ENCODE results near the gene CHRNA3.

The CHRNA3 gene

DNA sequence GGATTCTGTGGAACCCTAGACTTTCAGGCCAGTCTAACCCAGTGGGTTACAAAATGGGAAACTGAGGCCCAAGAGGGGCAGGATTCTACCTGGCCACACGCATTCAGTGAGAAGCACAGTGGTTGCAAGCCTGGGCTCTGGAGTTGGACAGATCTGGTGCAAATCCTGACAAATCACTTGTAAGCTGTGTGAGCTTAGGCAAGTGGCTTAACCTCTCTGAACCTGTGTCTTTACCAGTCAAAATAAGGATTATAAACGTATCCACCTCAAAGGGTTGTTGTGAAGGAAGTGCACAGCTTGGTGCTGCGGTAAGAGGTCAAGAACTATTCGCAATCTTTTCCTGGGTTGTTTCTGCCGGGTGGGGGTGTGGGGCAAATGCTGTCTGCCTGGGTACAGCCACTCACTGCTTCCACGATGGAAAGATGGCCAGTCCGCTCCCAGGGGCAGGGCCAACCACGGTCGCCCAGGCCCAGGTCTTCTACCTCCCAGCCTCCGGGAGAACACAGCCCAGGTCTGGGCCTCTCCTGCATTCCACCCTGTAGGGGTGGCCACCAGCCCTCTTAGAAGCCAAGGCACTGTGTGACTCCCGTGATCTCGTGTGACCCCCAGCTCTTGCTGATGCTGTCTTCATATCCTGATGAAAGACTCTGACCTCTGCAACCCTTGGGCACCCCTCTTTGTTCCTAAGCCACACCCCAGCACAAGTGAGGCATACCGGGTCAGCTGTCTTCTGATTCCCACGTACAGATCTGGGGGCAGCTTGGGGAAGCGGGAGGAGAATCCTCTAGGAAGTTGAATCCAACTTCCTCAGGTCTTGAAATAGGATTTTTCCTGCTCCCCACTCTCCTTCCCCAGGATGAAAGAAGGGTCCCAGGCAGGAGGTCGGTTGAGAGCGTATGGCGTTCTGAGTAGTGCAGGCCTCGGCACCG is 1.5 kb downstream of the CHRNA3 start:
- in situ Hi-C loops (cut with HindIII; ENCODE audit: low pct_ligation_motif_present, low sequenced_read_pairs) = no loop called here
- no peaks in the 10 kb centered on the region for H3K36me3 ChIP-seq (replicated peaks)
- TF ChIP-seq, protein P1, sequence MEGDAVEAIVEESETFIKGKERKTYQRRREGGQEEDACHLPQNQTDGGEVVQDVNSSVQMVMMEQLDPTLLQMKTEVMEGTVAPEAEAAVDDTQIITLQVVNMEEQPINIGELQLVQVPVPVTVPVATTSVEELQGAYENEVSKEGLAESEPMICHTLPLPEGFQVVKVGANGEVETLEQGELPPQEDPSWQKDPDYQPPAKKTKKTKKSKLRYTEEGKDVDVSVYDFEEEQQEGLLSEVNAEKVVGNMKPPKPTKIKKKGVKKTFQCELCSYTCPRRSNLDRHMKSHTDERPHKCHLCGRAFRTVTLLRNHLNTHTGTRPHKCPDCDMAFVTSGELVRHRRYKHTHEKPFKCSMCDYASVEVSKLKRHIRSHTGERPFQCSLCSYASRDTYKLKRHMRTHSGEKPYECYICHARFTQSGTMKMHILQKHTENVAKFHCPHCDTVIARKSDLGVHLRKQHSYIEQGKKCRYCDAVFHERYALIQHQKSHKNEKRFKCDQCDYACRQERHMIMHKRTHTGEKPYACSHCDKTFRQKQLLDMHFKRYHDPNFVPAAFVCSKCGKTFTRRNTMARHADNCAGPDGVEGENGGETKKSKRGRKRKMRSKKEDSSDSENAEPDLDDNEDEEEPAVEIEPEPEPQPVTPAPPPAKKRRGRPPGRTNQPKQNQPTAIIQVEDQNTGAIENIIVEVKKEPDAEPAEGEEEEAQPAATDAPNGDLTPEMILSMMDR (IDR thresholded peaks at IDR 0.05; ENCODE audit: low read depth, low read length, missing control alignments) = no peak
- H3K27me3 ChIP-seq (replicated peaks) = peaks cover 44% of the 10 kb centered on the region
- no peak overlapping the region for H3K27ac ChIP-seq
- no peak overlapping the region for H3K4me3 ChIP-seq (ENCODE audit: low read depth, low read length)
- no peak for DNase-seq

DNA sequence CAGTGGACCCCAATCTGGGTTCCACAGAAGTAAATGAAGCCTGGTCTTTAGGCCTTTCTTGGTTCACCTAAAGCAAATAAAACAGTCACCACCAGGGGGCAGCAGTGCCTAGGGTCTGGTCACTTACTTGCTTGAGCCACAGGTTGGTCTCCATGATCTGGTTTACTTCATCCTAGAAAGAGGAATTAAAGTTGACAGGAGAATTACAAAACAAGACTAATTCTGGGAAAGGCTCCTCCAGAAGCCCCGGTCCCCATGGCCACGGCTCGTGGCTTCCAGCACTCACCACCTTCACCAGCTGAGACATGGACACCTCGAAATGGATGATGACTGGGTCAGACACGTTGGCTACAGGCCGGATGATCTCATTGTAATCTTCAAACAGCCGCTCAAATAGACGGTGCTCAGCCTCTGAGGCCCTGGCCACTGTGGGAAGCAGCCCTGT is 2.3 kb downstream of the CHRNA3 start:
- DNase-seq = peak; percentile 83
- no peak overlapping the region for H3K27ac ChIP-seq
- TF ChIP-seq, protein P1 (IDR thresholded peaks at IDR 0.05; ENCODE audit: low read depth, low read length, missing control alignments) = peak; percentile 83
- no peak overlapping the region for H3K4me3 ChIP-seq (ENCODE audit: low read depth, low read length)
- in situ Hi-C loops (cut with HindIII; ENCODE audit: low pct_ligation_motif_present, low sequenced_read_pairs) = no loop called here
- peaks cover 39% of the 10 kb centered on the region for H3K27me3 ChIP-seq (replicated peaks)
- no peaks in the 10 kb centered on the region for H3K36me3 ChIP-seq (replicated peaks)

DNA sequence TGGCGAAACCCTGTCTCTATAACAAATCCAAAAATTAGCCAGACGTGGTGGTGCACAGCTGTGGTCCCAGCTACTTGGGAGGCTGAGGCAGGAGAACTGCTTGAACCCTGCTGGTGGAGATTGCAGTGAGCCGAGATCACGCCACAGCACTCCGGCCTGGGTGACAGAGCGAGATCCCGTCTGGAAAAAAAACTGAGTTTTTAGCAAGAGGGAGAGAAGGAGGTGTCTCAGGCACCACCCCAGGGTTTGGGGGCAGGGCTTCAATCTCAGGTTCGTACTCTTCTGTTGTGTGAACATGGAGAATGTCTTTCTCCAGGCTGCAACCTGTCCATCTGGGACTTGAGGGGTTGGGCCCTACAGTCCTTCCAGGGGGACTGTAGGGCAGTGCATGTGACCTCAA is 2.7 kb downstream of the CHRNA3 start:
- Histone ChIP-seq H3K27ac (no peak overlapping the region), H3K36me3 (replicated peaks) (no peaks in the 10 kb centered on the region), H3K27me3 (replicated peaks) (peaks cover 38% of the 10 kb centered on the region), H3K4me3 (ENCODE audit: low read depth, low read length) (no peak overlapping the region)
- in situ Hi-C loops (cut with HindIII; ENCODE audit: low pct_ligation_motif_present, low sequenced_read_pairs) = no loop called here
- DNase-seq = no peak
- TF ChIP-seq, protein P1 (IDR thresholded peaks at IDR 0.05; ENCODE audit: low read depth, low read length, missing control alignments) = no peak

DNA sequence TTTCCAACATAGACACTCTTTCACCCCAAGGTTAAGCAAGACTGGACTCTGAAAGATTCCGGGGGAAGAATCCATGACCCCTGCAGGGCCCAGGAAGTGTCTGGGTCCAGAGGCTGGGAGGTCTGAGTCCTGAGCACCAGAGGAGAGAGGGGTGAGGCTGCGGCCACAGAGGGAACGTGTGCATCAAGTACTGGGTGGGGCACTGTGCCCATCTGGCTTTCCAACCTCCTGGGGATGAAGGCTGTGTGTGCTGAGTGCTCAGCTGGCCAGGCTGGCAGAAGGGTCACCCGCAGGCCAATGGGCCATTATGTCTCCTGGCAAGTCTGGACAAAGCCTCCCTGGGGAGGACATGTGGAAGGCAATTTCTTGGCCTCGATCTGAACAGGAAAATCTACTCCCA is 3.3 kb downstream of the CHRNA3 start:
- DNase-seq = no peak
- Histone ChIP-seq H3K4me3 (ENCODE audit: low read depth, low read length) (no peak overlapping the region), H3K36me3 (replicated peaks) (no peaks in the 10 kb centered on the region), H3K27me3 (replicated peaks) (peaks cover 36% of the 10 kb centered on the region), H3K27ac (no peak overlapping the region)
- in situ Hi-C loops (cut with HindIII; ENCODE audit: low pct_ligation_motif_present, low sequenced_read_pairs) = no loop called here
- TF ChIP-seq, protein P1 (IDR thresholded peaks at IDR 0.05; ENCODE audit: low read depth, low read length, missing control alignments) = no peak

DNA sequence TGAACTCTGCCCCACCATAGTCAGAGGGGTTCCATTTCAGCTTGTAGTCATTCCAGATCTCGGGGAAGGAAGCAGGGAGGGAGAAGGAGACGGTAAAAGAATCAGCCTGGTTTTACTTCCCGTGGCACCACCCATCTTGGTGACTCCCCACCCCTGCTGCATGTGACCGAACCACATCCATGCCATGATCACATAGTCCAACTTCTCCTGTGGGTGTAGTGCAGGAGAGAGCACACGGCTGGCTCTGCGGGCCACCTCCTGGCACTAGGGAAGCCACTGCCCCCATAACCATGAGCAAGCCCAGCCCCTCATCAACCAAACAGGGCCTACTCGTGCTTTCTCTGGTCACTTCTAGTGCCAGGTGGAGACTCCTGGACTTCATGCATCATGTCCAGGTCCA is 3.7 kb downstream of the CHRNA3 start:
- no peak for DNase-seq
- TF ChIP-seq, protein P1 (IDR thresholded peaks at IDR 0.05; ENCODE audit: low read depth, low read length, missing control alignments) = no peak

More for the DNA sequence above, 3.7 kb downstream of the CHRNA3 start:
- no peaks in the 10 kb centered on the region for H3K36me3 ChIP-seq (replicated peaks)
- no peak overlapping the region for H3K4me3 ChIP-seq (ENCODE audit: low read depth, low read length)
- in situ Hi-C loops (cut with HindIII; ENCODE audit: low pct_ligation_motif_present, low sequenced_read_pairs) = no loop called here
- peaks cover 31% of the 10 kb centered on the region for H3K27me3 ChIP-seq (replicated peaks)
- H3K27ac ChIP-seq = no peak overlapping the region
